Tibial nerve (tissue), 4 donors: ENCODE data around the gene VEGFA. TPM values are rescaled to one million over a fixed set of nuclear protein-coding genes. Genes with fewer than 3 reads are reported as not detected.

Source experiments
- DNase-seq, 2 donors: peaks; one replicate each; pipeline ENCODE4 v3.0.0-alpha.2; 2019; ENCODE audit warnings: low spot score in 2 of 2
- H3K27ac ChIP-seq, 4 donors: fragments of 200-600 bp; sonication (generic) in 3 of 4; one replicate each; pipeline ENCODE4 v1.5.1; 2017 to 2019; ENCODE audit warnings: mild to moderate bottlenecking in 1 of 4
- H3K27me3 ChIP-seq, 2 donors: fragments of 200-600 bp; sonication (generic) in 1 of 2; one replicate each; pipeline versions ENCODE4 v1.5.1 to v1.6.0; 2017 to 2019
- H3K36me3 ChIP-seq, 3 donors: fragments of 200-600 bp; sonication (generic); one replicate each; pipeline ENCODE4 v1.5.1; 2018 to 2019
- H3K4me1 ChIP-seq, 4 donors: fragments of 200-600 bp; sonication (generic) in 3 of 4; one replicate each; pipeline ENCODE4 v1.5.1; 2017 to 2019
- H3K4me3 ChIP-seq, 4 donors: fragments of 200-600 bp; sonication (generic) in 3 of 4; one replicate each; pipeline ENCODE4 v1.5.1; 2017 to 2019; ENCODE audit warnings: mild to moderate bottlenecking in 1 of 4, moderate library complexity in 1 of 4
- H3K9me3 ChIP-seq, 4 donors: fragments of 200-600 bp; sonication (generic) in 3 of 4; one replicate each; pipeline ENCODE4 v1.5.1; 2017 to 2019
- EP300 ChIP-seq, 2 donors: sonication (generic); formaldehyde crosslinking; IDR thresholded peaks; one replicate each; pipeline ENCODE4 v1.6.1; 2017; ENCODE audit warnings: antibody characterized with exemption in 2 of 2, mild to moderate bottlenecking in 1 of 2
- POLR2A ChIP-seq, 2 donors: fragments of 450-650 bp; IDR thresholded peaks; one replicate each; pipeline ENCODE4 v1.6.1; 2017; ENCODE audit warnings: antibody characterized with exemption in 2 of 2, mild to moderate bottlenecking in 2 of 2, moderate library complexity in 2 of 2
- WGBS, 2 donors: methylation state at CpG; one replicate each; pipeline ENCODE4 v1.1.5; 2018; 5-methylcytosine and 5-hydroxymethylcytosine counted together
- total RNA-seq, 4 donors: library from RNA; depleted of rRNA; stranded (reverse); fragments of >200 nt; gene quantifications; one replicate each; pipeline ENCODE4 v1.1.0, GENCODE V29; 2016
- TF ChIP-seq, protein P1 (sequence below), 5 experiments: fragments of 200-600 bp in 3 of 5; fragments of 450-650 bp in 2 of 5; sonication (generic) in 3 of 5; IDR thresholded peaks; one replicate each; pipeline ENCODE4 v1.5.1; 2016 to 2019; ENCODE audit warnings: antibody characterized with exemption in 5 of 5, mild to moderate bottlenecking in 3 of 5, moderate library complexity in 2 of 5

The VEGFA gene
- total RNA-seq, 4 donors from 2014 or later, result 175 to 220 (median 177) TPM

DNA sequence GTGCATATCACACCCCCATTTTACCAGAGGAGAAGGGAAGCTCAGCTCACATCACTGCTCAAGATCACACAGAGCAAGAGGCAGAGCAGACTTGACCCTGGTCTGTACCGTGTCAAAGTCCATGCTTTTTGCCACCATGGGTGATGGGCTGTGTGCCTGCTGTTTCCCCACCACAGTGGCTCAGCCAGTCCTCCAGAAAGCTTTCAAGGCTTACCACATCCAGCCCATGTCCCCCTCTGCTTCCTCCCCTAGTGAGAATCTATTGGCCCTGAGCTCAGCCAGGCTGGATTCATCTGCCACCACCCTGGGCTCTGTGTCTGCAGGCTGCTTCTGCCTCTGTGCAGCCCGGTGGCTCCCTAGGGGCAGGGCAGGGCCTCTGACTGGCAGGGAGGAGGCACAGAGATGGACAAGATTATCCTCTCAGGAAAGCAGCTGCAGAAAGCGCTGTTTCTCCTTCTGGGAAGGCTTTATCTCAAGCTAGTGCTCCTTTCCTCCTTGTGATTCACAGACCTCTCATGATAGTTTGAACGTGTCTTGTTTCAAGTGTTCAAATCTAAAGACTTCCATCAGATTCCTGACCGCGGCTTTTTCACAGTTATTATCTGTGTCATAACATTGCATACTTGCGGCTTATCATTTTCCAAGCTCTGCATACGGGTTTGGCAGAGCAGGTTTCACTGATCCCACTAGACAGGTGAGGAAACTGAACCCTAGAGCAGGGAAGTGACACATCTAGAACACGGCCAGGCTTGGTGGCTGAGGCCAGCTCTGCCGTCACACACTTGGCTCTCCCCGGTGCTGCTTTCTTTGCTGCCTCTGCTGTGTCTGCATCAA lies 37.4 kb downstream of the VEGFA start:
- Histone ChIP-seq H3K4me3 (no peak overlapping the region), H3K9me3 (no peaks in the 10 kb centered on the region), H3K27me3 (no peaks in the 10 kb centered on the region), H3K27ac (no peak overlapping the region), H3K4me1 (peaks cover 0 to 3% (median 0%) of the 10 kb centered on the region in 4 donors), H3K36me3 (no peaks in the 10 kb centered on the region)
- DNase-seq, result no peak
- TF ChIP-seq EP300 (IDR thresholded peaks at IDR 0.05) (no peak), POLR2A (IDR thresholded peaks at IDR 0.05) (no peak)
- TF ChIP-seq, protein P1, sequence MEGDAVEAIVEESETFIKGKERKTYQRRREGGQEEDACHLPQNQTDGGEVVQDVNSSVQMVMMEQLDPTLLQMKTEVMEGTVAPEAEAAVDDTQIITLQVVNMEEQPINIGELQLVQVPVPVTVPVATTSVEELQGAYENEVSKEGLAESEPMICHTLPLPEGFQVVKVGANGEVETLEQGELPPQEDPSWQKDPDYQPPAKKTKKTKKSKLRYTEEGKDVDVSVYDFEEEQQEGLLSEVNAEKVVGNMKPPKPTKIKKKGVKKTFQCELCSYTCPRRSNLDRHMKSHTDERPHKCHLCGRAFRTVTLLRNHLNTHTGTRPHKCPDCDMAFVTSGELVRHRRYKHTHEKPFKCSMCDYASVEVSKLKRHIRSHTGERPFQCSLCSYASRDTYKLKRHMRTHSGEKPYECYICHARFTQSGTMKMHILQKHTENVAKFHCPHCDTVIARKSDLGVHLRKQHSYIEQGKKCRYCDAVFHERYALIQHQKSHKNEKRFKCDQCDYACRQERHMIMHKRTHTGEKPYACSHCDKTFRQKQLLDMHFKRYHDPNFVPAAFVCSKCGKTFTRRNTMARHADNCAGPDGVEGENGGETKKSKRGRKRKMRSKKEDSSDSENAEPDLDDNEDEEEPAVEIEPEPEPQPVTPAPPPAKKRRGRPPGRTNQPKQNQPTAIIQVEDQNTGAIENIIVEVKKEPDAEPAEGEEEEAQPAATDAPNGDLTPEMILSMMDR (IDR thresholded peaks at IDR 0.05), result no peak
- WGBS, 2 donors, result 75 to 76% methylated on average over 11 of the region's 11 CpGs

DNA sequence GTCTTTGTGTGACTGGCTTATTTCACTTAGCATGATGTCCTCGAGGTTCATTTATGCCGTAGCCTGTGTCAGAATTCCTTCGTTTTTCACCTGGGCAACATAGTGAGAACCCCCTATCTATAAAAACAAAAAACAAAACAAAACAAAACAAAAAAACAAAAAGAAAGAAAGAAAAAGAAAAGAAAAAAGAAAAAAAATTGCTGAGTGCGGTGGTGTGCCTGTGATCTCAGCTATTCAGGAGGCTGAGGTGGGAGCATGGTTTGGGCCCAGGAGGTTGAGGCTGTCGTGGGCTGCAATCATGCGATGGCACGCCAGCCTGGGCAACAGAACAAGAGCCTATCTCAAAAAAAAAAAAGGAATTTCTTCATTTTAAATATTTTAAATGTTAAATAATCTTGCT lies 38.4 kb downstream of the VEGFA start:
- WGBS, 2 donors, result 86 to 88% methylated on average over 7 of the region's 7 CpGs
- Histone ChIP-seq H3K4me1 (no peaks in the 10 kb centered on the region), H3K4me3 (no peak overlapping the region), H3K27ac (no peak overlapping the region), H3K9me3 (no peaks in the 10 kb centered on the region), H3K36me3 (no peaks in the 10 kb centered on the region), H3K27me3 (no peaks in the 10 kb centered on the region)
- TF ChIP-seq, protein P1 (IDR thresholded peaks at IDR 0.05), result no peak
- no peak for TF ChIP-seq EP300 (IDR thresholded peaks at IDR 0.05)
- TF ChIP-seq POLR2A (IDR thresholded peaks at IDR 0.05), result no peak
- no peak for DNase-seq

DNA sequence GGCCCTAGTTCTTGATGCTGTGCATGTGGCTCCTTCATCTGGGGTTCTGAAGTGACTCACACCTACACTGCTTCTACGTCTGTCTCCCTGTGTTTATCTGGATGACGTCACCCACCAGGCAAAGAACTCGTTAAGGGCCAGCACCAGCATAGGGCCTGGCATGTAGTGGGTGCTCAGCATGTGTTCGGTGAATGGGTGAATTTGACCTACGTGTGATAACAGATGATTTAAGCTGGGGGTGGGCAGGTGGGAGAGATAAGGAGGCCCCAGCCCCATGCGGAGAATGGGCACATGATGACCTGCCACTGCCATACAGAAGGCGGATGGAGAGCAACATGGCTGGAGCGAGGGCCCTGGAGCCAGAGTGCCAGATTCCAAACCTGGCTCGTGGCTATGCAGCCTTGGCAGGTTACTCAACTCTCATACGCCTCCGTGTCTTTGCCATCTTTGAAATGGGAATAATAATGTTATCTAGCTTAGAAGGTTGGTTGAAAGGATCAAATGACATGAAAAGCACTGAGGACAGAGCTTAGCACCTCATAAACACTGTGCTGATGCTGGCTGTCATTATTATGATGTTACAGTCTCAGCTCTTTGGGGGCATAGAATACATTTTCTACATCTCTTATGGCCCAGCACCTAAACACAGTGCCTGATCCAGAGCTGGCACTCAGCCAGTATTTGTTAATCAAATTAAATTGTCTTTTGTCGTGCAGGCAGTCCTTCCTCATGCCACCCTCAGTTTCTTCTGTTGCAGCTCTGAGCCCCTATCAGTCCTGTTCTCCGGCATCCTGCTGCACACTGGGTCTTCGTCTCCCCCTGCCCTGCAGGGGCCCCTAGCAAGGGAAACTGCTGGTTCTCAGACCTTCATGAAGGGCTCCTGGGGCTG lies 39.6 kb downstream of the VEGFA start:
- Histone ChIP-seq H3K4me1 (no peaks in the 10 kb centered on the region), H3K4me3 (no peak overlapping the region), H3K9me3 (no peaks in the 10 kb centered on the region), H3K27me3 (no peaks in the 10 kb centered on the region), H3K36me3 (no peaks in the 10 kb centered on the region), H3K27ac (no peak overlapping the region)
- 79 to 80% methylated on average over 14 of the region's 14 CpGs for WGBS, 2 donors
- TF ChIP-seq EP300 (IDR thresholded peaks at IDR 0.05) (no peak), POLR2A (IDR thresholded peaks at IDR 0.05) (no peak)
- TF ChIP-seq, protein P1 (IDR thresholded peaks at IDR 0.05), result no peak
- no peak for DNase-seq

DNA sequence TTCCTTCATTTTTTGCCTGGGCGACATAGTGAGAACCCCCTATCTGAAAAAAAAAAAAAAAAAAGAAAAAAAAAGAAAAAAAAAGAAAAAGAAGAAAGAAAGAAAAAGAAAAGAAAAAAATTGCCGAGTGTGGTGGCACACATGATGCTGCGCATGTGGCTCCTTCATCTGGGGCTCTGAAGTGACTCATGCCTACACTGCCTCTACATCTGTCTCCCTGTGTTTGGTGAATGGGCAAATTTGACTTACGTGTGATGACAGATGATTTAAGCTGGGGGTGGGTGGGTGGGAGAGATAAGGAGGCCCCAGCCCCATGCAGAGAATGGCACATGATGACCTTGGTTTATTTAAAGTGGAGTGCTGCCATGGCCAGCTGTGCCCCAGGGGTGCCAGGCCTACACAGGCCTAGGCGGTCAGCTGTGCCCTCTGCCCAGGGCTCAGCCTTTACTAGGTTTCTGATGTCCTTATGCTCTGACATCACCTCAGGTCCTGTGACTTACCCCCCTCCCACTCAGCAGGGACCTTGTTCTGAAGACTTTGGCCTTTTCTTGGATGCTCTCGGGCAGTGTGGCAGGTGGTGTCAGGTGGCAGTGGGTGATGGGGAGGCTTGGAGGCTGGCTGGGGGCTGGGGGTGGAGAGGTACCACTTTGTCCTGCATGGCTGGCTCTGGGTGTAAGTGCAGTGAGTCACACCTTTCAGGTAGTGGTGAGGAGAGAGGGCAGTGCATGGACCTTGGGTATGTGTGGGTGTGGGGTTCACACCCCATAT lies 41.1 kb downstream of the VEGFA start:
- Histone ChIP-seq H3K4me1 (no peaks in the 10 kb centered on the region), H3K27ac (no peak overlapping the region), H3K4me3 (no peak overlapping the region), H3K9me3 (no peaks in the 10 kb centered on the region), H3K36me3 (no peaks in the 10 kb centered on the region), H3K27me3 (no peaks in the 10 kb centered on the region)
- no peak for TF ChIP-seq POLR2A (IDR thresholded peaks at IDR 0.05)
- TF ChIP-seq EP300 (IDR thresholded peaks at IDR 0.05), result no peak
- TF ChIP-seq, protein P1 (IDR thresholded peaks at IDR 0.05), result no peak
- WGBS, 2 donors, result 89 to 98% methylated on average over 6 of the region's 6 CpGs
- DNase-seq, result no peak
